GM19025 (cell line): ENCODE data around the gene C19orf85.
A peak's percentile ranks its signal among the peaks of the same experiment; 100 is the strongest.
"Not testable (repeated sequence)": the region's sequence is repeated elsewhere in the genome, so short reads cannot be mapped to it uniquely, and the experiment has no call there.

Experiments
- ATAC-seq: cut with Tn5 transposase; IDR thresholded peaks from one replicate; pipeline ENCODE4 v1.9.1; 2021; ENCODE audit warnings: mild to moderate bottlenecking, low read depth, moderate library complexity; ENCODE audit not compliant: unreplicated experiment

Gene C19orf85

GRCh38 chr19:55464662-55465054 is at the start of gene C19orf85:
Gene C19orf85 (minus strand): TSS chr19:55464751. CDS start chr19:55464554, 197 bp downstream.
- no peak for ATAC-seq

- ATAC-seq = no peak
These were observed 43.6 kb upstream of the C19orf85 start for GRCh38 chr19:55508120-55508519.

- ATAC-seq = no peak
These were observed 40.4 kb upstream of the C19orf85 start for GRCh38 chr19:55504981-55505380.

DNA sequence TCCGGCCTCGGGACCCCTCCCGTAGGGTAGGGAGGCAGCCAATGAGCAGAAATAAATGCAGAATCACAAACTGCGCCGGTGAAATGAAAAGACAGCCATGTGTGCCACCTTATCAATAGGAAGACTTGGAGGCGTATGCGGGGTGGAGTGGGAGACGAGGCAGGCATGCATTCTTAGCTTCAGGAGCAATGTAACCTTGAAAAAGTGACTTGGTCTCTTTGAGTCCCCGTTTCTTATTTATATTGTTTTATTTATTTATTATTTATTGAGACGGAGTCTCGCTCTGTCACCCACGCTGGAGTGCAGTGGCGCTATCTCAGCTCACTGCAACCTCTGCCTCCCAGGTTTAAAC is 39.7 kb upstream of the C19orf85 start:
- ATAC-seq = no peak

- ATAC-seq = peak; percentile 91
These were observed 39.1 kb upstream of the C19orf85 start for GRCh38 chr19:55503502-55504251.

DNA sequence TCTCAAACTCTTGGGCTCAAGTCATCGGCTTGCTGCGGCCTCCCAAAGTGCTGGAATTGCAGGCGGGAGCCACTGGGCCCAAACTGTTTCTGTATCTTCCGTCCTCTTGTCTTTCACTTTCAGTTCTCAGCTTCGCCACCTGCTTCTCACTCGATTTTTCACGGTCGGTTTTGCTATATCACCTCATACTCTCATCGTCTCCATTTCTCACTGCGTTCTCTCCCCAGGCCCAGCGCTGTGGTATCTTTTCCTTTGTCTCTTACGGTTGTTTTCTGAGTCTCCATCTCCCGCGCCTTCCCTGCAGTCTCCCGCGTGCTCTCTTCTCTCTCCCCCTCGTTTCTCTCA is 38.6 kb upstream of the C19orf85 start:
- ATAC-seq = no peak

DNA sequence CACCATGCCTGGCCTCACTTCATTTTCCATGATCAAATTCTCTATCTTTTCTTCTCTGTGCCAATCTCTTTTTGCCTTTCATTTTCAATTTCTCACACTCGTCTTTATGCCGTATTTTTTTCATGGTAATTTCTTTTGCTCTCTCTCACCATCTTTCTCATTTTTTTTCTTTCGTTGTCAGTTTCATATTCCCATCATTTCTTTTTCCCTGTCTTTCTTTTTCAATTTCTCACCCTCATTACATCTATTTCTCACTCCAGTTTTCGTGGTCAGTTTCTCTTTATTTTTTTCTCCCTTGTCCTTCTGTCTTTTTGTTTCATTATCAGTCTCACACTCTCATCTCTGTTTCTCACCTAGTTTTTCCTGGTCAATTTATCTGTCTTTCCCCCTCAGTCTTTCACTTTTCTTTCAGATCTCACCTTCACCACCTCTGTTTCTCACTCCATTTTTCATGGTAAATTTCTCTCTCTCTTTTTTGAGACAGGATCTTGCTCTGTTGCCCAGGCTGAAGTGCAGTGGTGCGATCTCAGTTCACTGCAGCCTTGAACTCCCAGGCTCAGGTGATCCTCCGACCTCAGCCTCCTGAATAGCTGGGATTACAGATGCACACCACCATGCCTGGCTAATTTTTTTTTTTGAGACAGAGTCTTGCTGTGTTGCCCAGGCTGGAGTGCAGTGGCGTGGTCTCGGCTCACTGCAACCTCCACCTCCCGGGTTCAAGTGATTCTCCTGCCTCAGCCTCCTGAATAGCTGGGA is 37.8 kb upstream of the C19orf85 start:
- no peak for ATAC-seq

DNA sequence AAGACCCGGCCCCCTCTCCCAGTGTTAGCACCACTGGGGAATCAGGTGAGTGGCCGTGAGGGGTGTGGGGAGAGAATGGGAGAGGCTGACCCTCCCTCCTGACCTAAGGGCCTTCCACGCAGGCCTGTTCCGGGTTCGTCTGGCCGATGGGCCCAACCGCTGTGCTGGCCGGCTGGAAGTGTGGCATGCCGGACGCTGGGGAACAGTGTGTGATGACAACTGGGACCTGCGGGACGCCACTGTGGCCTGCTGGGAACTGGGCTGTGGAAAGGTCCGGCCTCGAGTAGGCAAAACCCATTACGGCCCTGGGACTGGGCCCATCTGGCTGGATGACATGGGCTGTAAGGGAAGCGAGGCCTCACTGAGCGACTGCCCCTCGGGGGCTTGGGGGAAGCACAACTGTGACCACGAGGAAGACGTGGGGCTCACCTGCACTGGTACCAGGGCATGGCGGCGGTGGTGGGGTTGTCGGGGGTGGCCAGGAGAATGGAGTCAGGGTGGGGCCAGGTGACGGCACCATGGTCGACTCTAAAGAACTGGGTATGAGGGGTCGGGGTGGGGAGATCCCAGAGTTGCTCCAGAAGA is 35.9 kb upstream of the C19orf85 start:
- no peak for ATAC-seq

GRCh38 chr19:55498246-55498840 is 33.8 kb upstream of the C19orf85 start:
- ATAC-seq = no peak

DNA sequence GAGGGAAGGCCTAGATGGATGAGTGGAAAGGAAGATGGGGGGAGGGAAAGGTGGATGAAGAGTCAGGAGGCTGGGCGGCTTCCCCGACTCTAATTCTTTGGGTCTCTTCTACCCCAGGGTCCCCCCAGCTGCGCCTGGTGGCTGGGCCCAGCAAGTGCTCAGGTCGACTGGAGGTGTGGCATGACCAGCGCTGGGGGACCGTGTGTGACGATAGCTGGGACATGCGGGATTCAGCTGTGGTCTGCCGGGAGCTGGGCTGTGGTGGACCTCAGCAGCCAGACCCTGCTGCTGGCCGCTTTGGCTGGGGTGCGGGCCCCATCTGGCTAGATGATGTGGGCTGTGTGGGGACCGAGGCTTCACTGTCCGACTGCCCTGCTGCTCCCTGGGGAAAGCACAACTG is 33.2 kb upstream of the C19orf85 start:
- no peak for ATAC-seq

- not testable (repeated sequence) for ATAC-seq
These were observed 32.3 kb upstream of the C19orf85 start for GRCh38 chr19:55496820-55497219.

- ATAC-seq = no peak
These were observed 31.2 kb upstream of the C19orf85 start for GRCh38 chr19:55495646-55496349.

- no peak for ATAC-seq
These were observed 29.7 kb upstream of the C19orf85 start for GRCh38 chr19:55494172-55494761.

- no peak for ATAC-seq
These were observed 29.2 kb upstream of the C19orf85 start for GRCh38 chr19:55493645-55494171.

DNA sequence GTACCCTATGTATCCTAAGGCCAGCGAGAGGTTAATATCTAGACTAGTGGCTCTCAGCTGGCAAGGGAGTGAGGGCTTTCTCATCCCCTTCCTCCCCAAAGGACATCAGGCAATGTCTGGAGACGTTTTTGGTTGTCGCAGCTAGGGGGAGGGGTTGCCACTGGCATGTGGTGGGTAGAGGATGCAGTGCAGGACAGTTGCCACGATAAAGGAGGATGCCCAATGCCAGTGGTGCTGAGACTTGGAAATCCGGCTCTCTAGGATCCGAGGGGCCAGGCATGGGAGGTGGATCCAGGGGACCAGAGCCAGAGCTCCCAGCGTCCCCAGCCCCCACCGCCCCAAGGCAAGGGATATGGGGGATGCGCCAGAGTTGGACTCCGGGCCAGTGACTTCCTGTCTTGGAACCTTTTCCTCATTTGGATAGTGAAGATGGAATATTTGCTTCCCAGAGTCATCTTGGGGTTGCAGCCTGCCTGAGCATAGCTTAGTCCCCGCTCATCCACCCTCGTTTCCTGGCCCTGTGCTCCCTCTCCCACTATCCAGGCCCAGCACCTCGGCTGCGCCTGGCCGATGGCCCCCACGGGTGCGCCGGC is 28.6 kb upstream of the C19orf85 start:
- no peak for ATAC-seq

DNA sequence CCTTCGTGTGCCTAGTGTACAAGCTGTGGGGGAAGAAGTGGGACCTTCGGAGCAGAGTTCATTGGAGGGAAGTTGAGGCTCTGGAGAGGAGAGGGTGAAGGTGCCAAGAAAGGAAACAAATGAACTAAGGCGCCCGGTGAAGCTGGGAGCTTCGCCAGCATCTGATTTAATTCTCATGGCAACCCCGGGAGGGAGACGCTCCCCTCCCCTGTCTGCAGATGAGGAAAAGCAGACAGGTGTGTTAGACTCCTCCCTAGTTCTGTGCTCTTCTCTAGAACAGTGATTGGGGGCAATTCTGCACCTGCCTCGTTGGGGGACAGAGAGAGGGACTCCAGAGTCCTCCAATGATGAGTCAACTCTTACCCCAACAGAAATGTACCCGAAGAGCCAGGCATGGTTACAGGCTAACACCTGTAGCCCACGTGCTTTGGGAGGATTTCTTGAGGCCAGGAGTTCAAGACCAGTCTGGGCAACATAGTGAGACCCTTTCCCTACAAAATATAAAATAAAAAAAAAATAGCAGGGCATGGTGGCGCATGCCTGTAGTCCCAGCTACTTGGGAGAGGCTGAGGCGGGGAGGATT is 27.9 kb upstream of the C19orf85 start:
- ATAC-seq = no peak

DNA sequence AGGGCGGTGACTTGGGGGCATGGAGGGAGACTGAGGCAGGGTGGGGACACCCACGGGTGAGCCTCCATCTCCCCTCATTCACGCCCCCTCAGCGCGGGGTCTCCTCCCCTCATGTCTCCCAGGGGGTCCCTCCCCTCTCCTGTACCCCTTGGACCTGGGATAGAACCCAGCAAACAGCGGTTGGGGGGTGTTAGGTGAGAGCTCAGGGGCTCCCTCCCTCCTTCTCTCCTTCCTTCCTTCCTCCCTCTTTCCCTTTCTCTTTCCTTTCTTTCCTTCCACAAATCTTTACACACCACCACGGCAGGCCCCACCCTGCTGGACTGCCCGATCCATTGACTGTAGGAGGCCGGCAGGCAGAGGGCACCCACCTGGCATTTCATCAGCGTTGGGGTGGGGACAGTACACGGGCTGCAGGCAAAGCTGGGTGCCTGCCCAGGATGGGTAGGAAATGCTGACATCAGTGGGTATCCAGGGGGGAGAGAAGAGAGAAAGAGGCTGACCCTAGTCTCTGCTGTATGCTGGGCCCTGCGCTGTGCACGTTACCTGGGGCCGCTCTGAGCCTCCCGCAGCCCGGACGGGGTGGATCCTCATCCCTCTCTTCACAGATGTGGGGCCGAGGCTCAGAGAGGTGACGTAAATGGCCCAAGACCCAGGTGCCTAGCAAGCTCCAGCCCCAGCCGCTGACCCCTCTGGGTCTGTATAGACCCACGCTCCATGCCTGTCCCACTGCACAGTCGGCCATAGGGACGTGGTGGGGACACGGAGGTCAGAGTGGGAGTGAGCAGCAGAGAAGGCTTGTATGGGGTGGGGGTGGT is 27.2 kb upstream of the C19orf85 start:
- ATAC-seq = no peak
